MG63 (cell line): ENCODE measurements around the gene NAV2. TPM values are rescaled to one million over a fixed set of nuclear protein-coding genes. Genes with fewer than 3 reads are reported as not detected.
"Not testable (repeated sequence)": the region's sequence is repeated elsewhere in the genome, so short reads cannot be mapped to it uniquely, and the experiment has no call there.

Experiments used
- DNase-seq: peaks from one replicate; pipeline ENCODE4 v3.0.0-alpha.2; 2020
- H3K27me3 ChIP-seq: fragments of 250-450 bp; sonication (Bioruptor Pico); 2 replicates; pipeline ENCODE4 v1.5.1; 2020; ENCODE audit warnings: mild to moderate bottlenecking, moderate library complexity
- H3K36me3 ChIP-seq: fragments of 250-450 bp; sonication (Bioruptor Pico); 2 replicates; pipeline ENCODE4 v1.5.1; 2020; ENCODE audit warnings: mild to moderate bottlenecking, moderate library complexity
- H3K4me3 ChIP-seq: fragments of 250-450 bp; sonication (Bioruptor Pico); 2 replicates; pipeline ENCODE4 v1.5.1; 2020; ENCODE audit warnings: mild to moderate bottlenecking, moderate library complexity
- H3K9me3 ChIP-seq: fragments of 250-450 bp; sonication (Bioruptor Pico); 2 replicates; pipeline ENCODE4 v1.5.1; 2020; ENCODE audit warnings: mild to moderate bottlenecking, moderate library complexity
- total RNA-seq: library from RNA; depleted of rRNA; stranded (reverse); fragments of >200 nt; shearing (Covaris generic); gene quantifications from 2 replicates; pipeline ENCODE4 v1.2.3, GENCODE V29; 2014; ENCODE audit warnings: low replicate concordance

Gene NAV2
- total RNA-seq, 1 experiment from 2014 or later: 3.7 TPM

- Histone ChIP-seq H3K9me3 (no peaks in the 10 kb centered on the region), H3K36me3 (peaks cover 90% of the 10 kb centered on the region), H3K4me3 (no peak overlapping the region)
These were observed 367.5 kb downstream of the NAV2 start for GRCh38 chr11:20080032-20080685.

GRCh38 chr11:20081336-20081735 is 368.7 kb downstream of the NAV2 start:
- H3K36me3 ChIP-seq: peaks cover 96% of the 10 kb centered on the region
- no peaks in the 10 kb centered on the region for H3K9me3 ChIP-seq
- no peaks in the 10 kb centered on the region for H3K27me3 ChIP-seq
- no peak for DNase-seq
- H3K4me3 ChIP-seq: no peak overlapping the region

More at GRCh38 chr11:20080032-20080685, 367.5 kb downstream of the NAV2 start:
- H3K27me3 ChIP-seq: no peaks in the 10 kb centered on the region
- no peak for DNase-seq

- not testable (repeated sequence) for DNase-seq, H3K9me3 ChIP-seq, H3K27me3 ChIP-seq, H3K4me3 ChIP-seq
- H3K36me3 ChIP-seq: peaks cover 81% of the 10 kb centered on the region
These were observed 371.2 kb downstream of the NAV2 start for GRCh38 chr11:20083877-20084276.

GRCh38 chr11:20084921-20085814 is 372.5 kb downstream of the NAV2 start:
- Histone ChIP-seq H3K36me3 (peaks cover 81% of the 10 kb centered on the region), H3K9me3 (no peaks in the 10 kb centered on the region), H3K4me3 (no peak overlapping the region), H3K27me3 (no peaks in the 10 kb centered on the region)
- DNase-seq: no peak

- Histone ChIP-seq H3K4me3 (no peak overlapping the region), H3K9me3 (no peaks in the 10 kb centered on the region), H3K36me3 (peaks cover 80% of the 10 kb centered on the region), H3K27me3 (no peaks in the 10 kb centered on the region)
- DNase-seq: no peak
These were observed 373.3 kb downstream of the NAV2 start for GRCh38 chr11:20085918-20086317.

GRCh38 chr11:20087118-20087521 is 374.5 kb downstream of the NAV2 start:
- no peaks in the 10 kb centered on the region for H3K27me3 ChIP-seq
- H3K36me3 ChIP-seq: peaks cover 78% of the 10 kb centered on the region
- DNase-seq: no peak
- H3K9me3 ChIP-seq: no peaks in the 10 kb centered on the region
- no peak overlapping the region for H3K4me3 ChIP-seq

GRCh38 chr11:20088397-20089225 is 376.0 kb downstream of the NAV2 start:
- H3K9me3 ChIP-seq: no peaks in the 10 kb centered on the region
- DNase-seq: no peak
- no peaks in the 10 kb centered on the region for H3K27me3 ChIP-seq
- peaks cover 74% of the 10 kb centered on the region for H3K36me3 ChIP-seq
- H3K4me3 ChIP-seq: no peak overlapping the region

GRCh38 chr11:20089367-20089766 is 376.7 kb downstream of the NAV2 start:
- Histone ChIP-seq H3K36me3 (peaks cover 68% of the 10 kb centered on the region), H3K9me3 (no peaks in the 10 kb centered on the region), H3K27me3 (no peaks in the 10 kb centered on the region), H3K4me3 (no peak overlapping the region)
- DNase-seq: no peak

- Histone ChIP-seq H3K36me3 (peaks cover 68% of the 10 kb centered on the region), H3K9me3 (no peaks in the 10 kb centered on the region), H3K27me3 (no peaks in the 10 kb centered on the region), H3K4me3 (no peak overlapping the region)
- DNase-seq: no peak
These were observed 377.4 kb downstream of the NAV2 start for GRCh38 chr11:20089796-20090653.

GRCh38 chr11:20090654-20091374 is 378.2 kb downstream of the NAV2 start:
- Histone ChIP-seq H3K4me3 (no peak overlapping the region), H3K36me3 (peaks cover 70% of the 10 kb centered on the region), H3K9me3 (no peaks in the 10 kb centered on the region), H3K27me3 (no peaks in the 10 kb centered on the region)
- no peak for DNase-seq

- peaks cover 82% of the 10 kb centered on the region for H3K36me3 ChIP-seq
These were observed 381.1 kb downstream of the NAV2 start for GRCh38 chr11:20093775-20094174.

GRCh38 chr11:20095189-20095588 is 382.6 kb downstream of the NAV2 start:
- DNase-seq: no peak
- H3K9me3 ChIP-seq: no peaks in the 10 kb centered on the region
- H3K36me3 ChIP-seq: peaks cover 84% of the 10 kb centered on the region
- H3K27me3 ChIP-seq: no peaks in the 10 kb centered on the region
- no peak overlapping the region for H3K4me3 ChIP-seq

More at GRCh38 chr11:20093775-20094174, 381.1 kb downstream of the NAV2 start:
- H3K4me3 ChIP-seq: no peak overlapping the region
- H3K27me3 ChIP-seq: no peaks in the 10 kb centered on the region
- no peaks in the 10 kb centered on the region for H3K9me3 ChIP-seq
- DNase-seq: no peak

- no peaks in the 10 kb centered on the region for H3K27me3 ChIP-seq
- no peak overlapping the region for H3K4me3 ChIP-seq
- no peaks in the 10 kb centered on the region for H3K9me3 ChIP-seq
- H3K36me3 ChIP-seq: peaks cover 86% of the 10 kb centered on the region
- DNase-seq: peak; percentile 38
These were observed 384.9 kb downstream of the NAV2 start for GRCh38 chr11:20097319-20098221.

GRCh38 chr11:20099527-20099926 is 386.9 kb downstream of the NAV2 start:
- DNase-seq: no peak
- H3K4me3 ChIP-seq: no peak overlapping the region
- no peaks in the 10 kb centered on the region for H3K9me3 ChIP-seq
- H3K27me3 ChIP-seq: no peaks in the 10 kb centered on the region
- peaks cover 97% of the 10 kb centered on the region for H3K36me3 ChIP-seq

- Histone ChIP-seq H3K27me3 (no peaks in the 10 kb centered on the region), H3K36me3 (peaks cover 79% of the 10 kb centered on the region), H3K4me3 (no peak overlapping the region), H3K9me3 (no peaks in the 10 kb centered on the region)
- DNase-seq: no peak
These were observed 389.8 kb downstream of the NAV2 start for GRCh38 chr11:20102397-20102796.
